Measurements from ENCODE around the gene EML6. TPM values are rescaled to one million over a fixed set of nuclear protein-coding genes. Genes with fewer than 3 reads are reported as not detected.
A peak's percentile ranks its signal among the peaks of the same experiment; 100 is the strongest.

EML6 gene
- total RNA-seq, 1 donor from 2014 or later: 0.90 TPM

GRCh38 chr2:55010915-55011314 is 287.5 kb downstream of the EML6 start:
- H3K27me3 Mint-ChIP-seq (ENCODE audit: unreplicated experiment): peaks cover 3% of the 10 kb centered on the region
- H3K27ac Mint-ChIP-seq (ENCODE audit: unreplicated experiment): no peak overlapping the region
- DNase-seq (ENCODE audit: low spot score): no peak
- TF ChIP-seq CTCF (IDR thresholded peaks at IDR 0.05; ENCODE audit: unreplicated experiment): no peak
- no peak overlapping the region for H3K4me3 Mint-ChIP-seq (ENCODE audit: unreplicated experiment)
- peaks cover 54% of the 10 kb centered on the region for H3K4me1 Mint-ChIP-seq (ENCODE audit: unreplicated experiment)
- H3K36me3 Mint-ChIP-seq (ENCODE audit: low read depth, unreplicated experiment): no peaks in the 10 kb centered on the region
- H3K9me3 Mint-ChIP-seq (ENCODE audit: unreplicated experiment): no peaks in the 10 kb centered on the region

GRCh38 chr2:55011831-55012671 is 288.6 kb downstream of the EML6 start:
- TF ChIP-seq CTCF (IDR thresholded peaks at IDR 0.05; ENCODE audit: unreplicated experiment): no peak
- Mint-ChIP-seq H3K27me3 (ENCODE audit: unreplicated experiment) (peaks cover 3% of the 10 kb centered on the region), H3K9me3 (ENCODE audit: unreplicated experiment) (no peaks in the 10 kb centered on the region), H3K36me3 (ENCODE audit: low read depth, unreplicated experiment) (no peaks in the 10 kb centered on the region), H3K4me3 (ENCODE audit: unreplicated experiment) (no peak overlapping the region), H3K4me1 (ENCODE audit: unreplicated experiment) (peaks cover 47% of the 10 kb centered on the region), H3K27ac (ENCODE audit: unreplicated experiment) (peak overlapping the region; percentile 32)
- no peak for DNase-seq (ENCODE audit: low spot score)

DNA sequence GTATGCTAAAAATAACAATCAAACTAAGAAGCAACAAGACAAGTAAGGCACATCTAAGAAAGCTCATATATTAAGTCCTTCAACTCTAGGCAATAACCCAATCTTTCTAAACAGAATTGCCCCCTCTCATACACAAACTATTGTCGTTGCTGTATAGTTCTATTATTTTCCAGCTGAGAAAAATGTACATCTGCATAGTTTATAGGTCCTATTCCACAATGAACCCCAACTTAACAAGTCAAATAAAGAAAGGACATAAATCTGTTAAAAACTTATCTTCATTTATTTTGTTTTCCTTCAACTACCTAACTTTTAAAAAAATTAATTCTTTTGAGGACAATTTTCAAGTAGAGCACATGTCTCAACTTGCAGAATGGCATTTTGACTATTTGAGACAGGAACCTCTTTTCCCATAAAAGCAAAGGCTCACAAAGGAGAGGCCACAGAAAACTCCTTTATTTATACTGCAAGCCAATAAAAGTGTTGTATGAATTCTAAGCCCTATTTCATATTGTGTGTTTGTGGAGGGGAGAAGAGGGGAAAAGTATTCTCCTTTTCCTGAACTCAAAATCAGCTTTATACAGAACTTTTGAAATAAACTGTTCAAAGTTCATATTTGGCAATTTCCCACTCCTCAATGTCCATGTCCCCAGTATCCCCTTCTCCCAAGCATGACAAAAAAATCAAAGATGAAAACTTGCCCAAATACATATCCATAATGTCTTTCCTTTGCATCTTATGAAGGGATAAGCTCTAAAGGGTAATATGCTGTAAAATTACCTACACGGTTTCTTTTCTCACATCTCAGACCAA is 289.4 kb downstream of the EML6 start:
- Mint-ChIP-seq H3K36me3 (ENCODE audit: low read depth, unreplicated experiment) (no peaks in the 10 kb centered on the region), H3K27me3 (ENCODE audit: unreplicated experiment) (peaks cover 2% of the 10 kb centered on the region), H3K27ac (ENCODE audit: unreplicated experiment) (no peak overlapping the region), H3K4me1 (ENCODE audit: unreplicated experiment) (peaks cover 43% of the 10 kb centered on the region), H3K9me3 (ENCODE audit: unreplicated experiment) (no peaks in the 10 kb centered on the region), H3K4me3 (ENCODE audit: unreplicated experiment) (no peak overlapping the region)
- TF ChIP-seq CTCF (IDR thresholded peaks at IDR 0.05; ENCODE audit: unreplicated experiment): no peak
- no peak for DNase-seq (ENCODE audit: low spot score)

GRCh38 chr2:55013936-55014335 is 290.5 kb downstream of the EML6 start:
- Mint-ChIP-seq H3K27me3 (ENCODE audit: unreplicated experiment) (peaks cover 2% of the 10 kb centered on the region), H3K4me3 (ENCODE audit: unreplicated experiment) (no peak overlapping the region), H3K4me1 (ENCODE audit: unreplicated experiment) (peaks cover 50% of the 10 kb centered on the region), H3K36me3 (ENCODE audit: low read depth, unreplicated experiment) (no peaks in the 10 kb centered on the region), H3K9me3 (ENCODE audit: unreplicated experiment) (no peaks in the 10 kb centered on the region), H3K27ac (ENCODE audit: unreplicated experiment) (no peak overlapping the region)
- TF ChIP-seq CTCF (IDR thresholded peaks at IDR 0.05; ENCODE audit: unreplicated experiment): no peak
- DNase-seq (ENCODE audit: low spot score): no peak
